Stimulated activated CD8-positive, alpha-beta memory T cell treated with anti-CD3 and anti-CD28 coated beads, Interleukin-12 subunit alpha, Interleukin-12 subunit beta, amount 100 ng/mL, for 4 hours (primary cell): ENCODE measurements around the gene ENO1.
"Not testable (repeated sequence)": the region's sequence is repeated elsewhere in the genome, so short reads cannot be mapped to it uniquely, and the experiment has no call there.

ENCODE experiments used
- DNase-seq: peaks from one replicate; pipeline ENCODE4 v3.0.0-alpha.2; 2020; ENCODE audit warnings: low read depth

Gene ENO1

GRCh38 chr1:8845104-8846097 lies 33.1 kb downstream of the ENO1 start:
- no peak for DNase-seq

GRCh38 chr1:8844501-8845006 lies 33.9 kb downstream of the ENO1 start:
- no peak for DNase-seq

- DNase-seq, result no peak
Measured at GRCh38 chr1:8841395-8841794, 37.1 kb downstream of the ENO1 start.

GRCh38 chr1:8839990-8840389 lies 38.5 kb downstream of the ENO1 start:
- DNase-seq, result no peak

- DNase-seq, result no peak
Measured at GRCh38 chr1:8835941-8836643, 42.4 kb downstream of the ENO1 start.

GRCh38 chr1:8831340-8831739 lies 47.1 kb downstream of the ENO1 start:
- no peak for DNase-seq

- DNase-seq, result not testable (repeated sequence)
Measured at GRCh38 chr1:8830732-8831131, 47.8 kb downstream of the ENO1 start.

GRCh38 chr1:8825985-8826481 lies 52.5 kb downstream of the ENO1 start:
- no peak for DNase-seq

- DNase-seq, result no peak
Measured at GRCh38 chr1:8823295-8823664, 55.2 kb downstream of the ENO1 start.

GRCh38 chr1:8822373-8823294 lies 55.9 kb downstream of the ENO1 start:
- DNase-seq, result no peak

GRCh38 chr1:8821084-8821483 lies 57.4 kb downstream of the ENO1 start:
- no peak for DNase-seq

- DNase-seq, result not testable (repeated sequence)
Measured at GRCh38 chr1:8818789-8819188, 59.7 kb downstream of the ENO1 start.

GRCh38 chr1:8818325-8818775 lies 60.1 kb downstream of the ENO1 start:
- no peak for DNase-seq

GRCh38 chr1:8817412-8818324 lies 60.8 kb downstream of the ENO1 start, which contains the start of gene RERE:
Gene RERE, minus strand, starts transcription at chr1:8817640.
- peak; percentile 94 for DNase-seq

- peak; percentile 13 for DNase-seq
Measured at GRCh38 chr1:8816831-8817411, 61.6 kb downstream of the ENO1 start.

- no peak for DNase-seq
Measured at GRCh38 chr1:8816264-8816663, 62.2 kb downstream of the ENO1 start.

- DNase-seq, result no peak
Measured at GRCh38 chr1:8815582-8816151, 62.8 kb downstream of the ENO1 start.

GRCh38 chr1:8814865-8815264 lies 63.6 kb downstream of the ENO1 start:
- DNase-seq, result no peak

GRCh38 chr1:8813991-8814390 lies 64.5 kb downstream of the ENO1 start:
- DNase-seq, result no peak
